Astrocyte of the hippocampus (primary cell): ENCODE measurements around the gene ANKRD11.
"Not testable (repeated sequence)": the region's sequence is repeated elsewhere in the genome, so short reads cannot be mapped to it uniquely, and the experiment has no call there.

ENCODE experiments used
- DNase-seq: peaks from one replicate; pipeline ENCODE4 v3.0.0; 2011; ENCODE audit warnings: low read depth, low spot score

ANKRD11 gene

DNA sequence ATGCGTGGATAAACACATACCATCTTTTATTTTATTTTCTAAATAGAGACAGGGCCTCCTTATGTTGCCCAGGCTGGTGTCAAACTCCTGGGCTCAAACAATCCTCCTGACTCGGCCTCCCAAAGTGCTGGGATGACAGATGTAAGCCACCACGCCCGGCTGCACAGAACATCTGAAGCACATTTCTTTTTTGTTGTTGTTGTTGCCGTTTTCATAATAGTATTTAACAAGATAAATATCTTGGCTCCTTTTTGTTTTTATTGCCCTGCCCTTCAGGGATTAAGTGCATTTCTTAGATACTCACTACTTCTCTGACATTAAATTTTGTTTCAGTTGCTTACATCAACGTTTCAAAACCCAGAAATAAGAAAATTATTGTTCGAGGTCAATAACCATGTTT, 37.4 kb downstream of the ANKRD11 start:
- no peak for DNase-seq

DNA sequence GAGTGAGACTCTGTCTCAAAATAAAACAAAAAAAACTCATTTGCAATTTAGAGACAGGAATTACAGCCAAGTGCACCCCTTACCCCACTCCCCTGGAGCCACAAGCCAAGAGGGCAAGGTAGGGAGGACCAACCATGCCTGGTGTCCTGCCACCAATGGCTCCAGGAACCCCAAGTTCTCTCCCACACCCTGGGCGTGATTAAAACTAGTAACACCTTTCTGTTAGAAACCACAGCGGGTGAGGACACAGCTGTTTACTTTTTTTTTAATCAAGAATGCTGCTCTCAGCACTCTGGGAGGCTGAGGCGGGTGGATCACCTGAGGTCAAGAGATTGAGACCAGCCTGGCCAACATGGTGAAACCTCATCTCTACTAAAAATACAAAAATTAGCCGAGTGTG, 38.1 kb downstream of the ANKRD11 start:
- DNase-seq: no peak

DNA sequence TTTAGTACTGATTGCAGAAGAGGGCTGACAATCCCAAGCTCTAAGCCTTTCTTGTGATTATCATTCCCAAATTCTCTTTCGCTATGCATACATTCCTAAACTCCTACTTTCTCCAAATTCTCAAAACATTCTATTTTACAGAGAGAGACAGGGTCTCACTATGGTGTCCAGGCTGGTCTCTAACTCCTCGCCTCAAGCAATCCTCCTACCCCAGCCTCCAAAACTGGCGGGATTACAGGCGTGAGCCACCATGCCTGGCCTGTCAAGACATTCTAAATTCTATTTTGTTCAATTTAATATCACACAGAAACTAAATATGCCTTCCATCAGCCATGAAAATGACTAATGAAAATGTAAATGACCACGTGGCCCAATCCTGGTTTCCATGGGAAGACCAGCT, 39.8 kb downstream of the ANKRD11 start:
- DNase-seq: no peak

DNA sequence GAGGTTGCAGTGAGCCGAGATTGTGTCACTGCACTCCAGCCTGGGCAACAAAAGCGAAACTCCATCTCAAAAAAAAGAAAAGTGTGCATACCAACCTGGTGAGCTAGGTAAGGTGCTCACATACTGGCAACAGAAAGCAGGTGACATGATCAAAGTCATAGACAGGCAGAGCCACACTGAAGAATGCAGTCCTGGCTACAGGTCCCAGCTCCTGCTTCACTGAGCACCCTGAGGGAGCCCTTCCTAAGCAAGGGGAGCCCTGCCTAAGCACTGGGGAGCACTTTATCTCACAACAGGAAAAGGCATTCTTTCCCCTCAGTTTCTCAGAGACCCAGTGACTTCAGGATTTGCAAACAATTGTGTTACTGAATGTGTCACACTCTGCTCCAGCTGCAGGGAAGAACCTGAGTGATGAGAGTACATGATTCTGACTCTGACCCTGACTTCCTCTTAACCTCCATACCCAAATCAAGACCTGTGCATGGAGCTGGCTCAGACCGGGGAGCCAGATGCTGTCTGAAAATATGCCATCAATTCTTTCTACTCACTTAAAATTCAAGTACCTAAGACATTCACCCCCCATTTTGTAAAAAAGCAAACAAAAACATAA, 40.5 kb downstream of the ANKRD11 start:
- no peak for DNase-seq

DNA sequence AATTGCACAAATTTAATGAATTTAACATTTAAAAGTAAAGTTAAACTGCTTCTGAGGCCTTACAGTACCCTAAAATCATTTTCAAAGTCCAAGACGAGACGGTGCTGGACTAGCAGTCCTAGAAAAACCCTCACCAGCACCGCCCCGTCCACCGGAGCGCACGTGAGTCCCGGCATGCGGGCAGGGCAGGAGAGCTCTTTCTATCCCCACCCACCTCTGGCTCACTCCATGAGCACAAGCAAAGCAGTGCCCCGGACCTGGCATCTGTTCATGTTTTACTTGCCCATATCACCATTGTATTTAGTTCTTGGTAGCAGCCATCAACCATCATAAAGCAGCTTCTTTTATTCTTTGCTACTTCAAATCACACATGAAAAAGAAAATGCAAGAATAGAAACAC, 41.7 kb downstream of the ANKRD11 start:
- DNase-seq: no peak

DNA sequence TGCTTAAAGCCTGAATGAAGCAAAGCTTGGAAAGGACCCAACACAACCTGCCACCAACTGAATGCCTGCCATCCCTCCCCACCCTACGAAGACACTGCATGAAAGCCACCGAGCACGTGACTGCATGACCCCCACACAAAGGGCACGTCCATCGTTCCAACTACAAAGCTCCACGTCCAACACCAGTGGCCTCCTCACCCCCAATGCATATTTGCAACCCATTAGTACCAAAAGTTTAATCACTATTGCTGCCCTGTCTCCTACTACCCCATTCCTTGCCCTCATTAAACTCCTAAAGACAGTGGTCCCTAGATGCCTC, 43.4 kb downstream of the ANKRD11 start:
- no peak for DNase-seq

DNA sequence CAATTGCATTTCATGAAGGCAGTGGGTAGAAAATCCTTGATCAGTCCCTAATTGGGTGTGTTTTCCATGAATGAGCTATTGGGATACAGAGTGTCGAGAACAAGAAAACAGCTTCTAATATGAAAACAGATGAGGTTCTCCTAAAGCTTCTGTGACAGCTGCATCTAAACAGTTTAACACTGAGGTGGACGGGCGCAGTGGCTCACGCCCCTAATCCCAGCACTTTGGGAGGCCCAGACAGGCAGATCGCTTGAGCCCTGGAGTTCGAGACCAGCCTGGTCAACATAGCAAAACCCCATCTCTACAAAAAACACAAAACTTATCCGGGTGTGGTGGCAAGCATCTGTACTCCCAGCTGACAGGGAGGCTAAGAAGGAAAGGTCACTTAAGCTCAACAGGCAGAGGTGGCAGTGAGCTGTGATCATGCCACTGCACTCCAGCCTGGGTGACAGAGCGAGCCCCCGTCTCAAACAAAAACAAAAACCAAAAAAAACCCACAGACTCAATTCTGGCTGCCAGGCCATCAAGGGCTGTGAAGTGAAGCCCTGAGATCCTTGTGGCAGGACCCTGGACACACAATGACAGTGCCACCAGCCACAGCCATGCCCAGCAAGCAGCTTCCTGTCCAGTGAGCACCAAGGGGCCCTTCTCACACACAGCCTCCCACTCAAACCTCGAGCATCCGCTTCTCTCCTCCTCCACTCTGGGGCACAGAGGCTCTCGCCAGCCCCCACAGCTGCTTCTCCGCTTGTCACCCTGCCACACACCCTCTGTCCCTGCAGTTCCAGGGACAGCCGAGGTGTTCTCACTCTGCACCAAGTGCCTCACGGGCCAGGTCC, 44.0 kb downstream of the ANKRD11 start:
- DNase-seq: no peak

DNA sequence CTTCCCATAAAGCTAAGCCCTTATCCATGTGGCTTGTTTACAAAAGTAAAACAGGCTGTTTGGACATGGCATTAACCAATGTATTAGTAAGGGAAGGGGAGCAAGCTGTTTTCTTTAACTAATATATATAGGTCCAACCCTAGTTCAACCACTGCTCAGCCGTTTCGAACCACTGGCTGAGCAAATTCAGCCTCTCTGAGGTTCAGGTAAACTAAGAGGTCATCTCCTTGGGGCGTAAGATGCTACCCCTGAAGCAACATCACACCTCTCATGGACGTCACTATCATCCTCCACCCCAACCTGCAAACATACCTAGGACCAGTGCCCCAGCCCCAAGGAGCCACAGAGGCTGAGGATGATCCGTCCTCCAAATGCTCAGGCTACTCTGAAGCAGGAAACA, 45.2 kb downstream of the ANKRD11 start:
- no peak for DNase-seq

DNA sequence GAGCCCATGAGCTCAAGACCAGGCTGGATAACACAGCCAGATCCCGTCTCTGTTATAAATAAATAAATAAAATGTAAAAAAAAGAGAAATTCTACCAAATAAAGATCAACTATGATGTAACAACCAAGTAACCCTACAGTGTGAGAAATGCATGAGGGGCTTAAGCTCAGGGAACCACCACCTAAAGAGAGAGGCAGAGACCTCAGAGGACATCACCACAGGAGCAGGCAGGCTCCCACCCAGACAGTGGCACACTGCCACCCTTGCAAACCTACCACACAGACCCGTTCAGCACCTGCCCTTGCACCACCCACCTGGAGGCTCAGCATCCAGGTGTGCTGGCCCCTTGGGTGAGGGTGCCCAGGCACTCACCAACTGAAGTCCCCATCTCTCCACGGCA, 45.6 kb downstream of the ANKRD11 start:
- DNase-seq: no peak

DNA sequence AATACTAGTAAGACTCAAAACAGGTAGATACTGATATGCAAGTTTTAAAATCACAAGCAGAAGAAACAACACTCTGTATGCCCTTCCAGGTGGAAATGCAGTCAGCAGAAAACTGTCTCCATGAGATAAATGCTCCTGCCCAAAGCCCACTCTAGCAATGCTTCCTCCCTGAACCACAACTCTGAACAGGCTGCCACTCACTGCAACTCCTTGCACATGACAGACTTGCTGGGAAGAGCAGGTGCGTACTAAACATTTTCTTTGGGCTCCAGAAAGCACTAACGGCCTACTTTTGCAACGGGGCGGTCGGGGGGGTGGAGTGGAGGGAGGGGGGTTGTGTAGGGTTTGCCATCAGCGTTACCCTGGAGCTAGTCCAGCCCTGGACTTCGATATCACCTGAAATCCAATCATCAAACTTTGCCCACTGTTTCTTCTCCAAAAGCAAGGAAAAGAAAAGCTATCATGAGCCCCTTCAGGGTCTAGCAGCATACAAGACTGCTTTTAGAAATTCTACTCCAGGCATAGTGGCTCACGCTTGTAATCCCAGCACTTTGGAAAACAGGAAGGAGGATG, 46.1 kb downstream of the ANKRD11 start:
- no peak for DNase-seq

DNA sequence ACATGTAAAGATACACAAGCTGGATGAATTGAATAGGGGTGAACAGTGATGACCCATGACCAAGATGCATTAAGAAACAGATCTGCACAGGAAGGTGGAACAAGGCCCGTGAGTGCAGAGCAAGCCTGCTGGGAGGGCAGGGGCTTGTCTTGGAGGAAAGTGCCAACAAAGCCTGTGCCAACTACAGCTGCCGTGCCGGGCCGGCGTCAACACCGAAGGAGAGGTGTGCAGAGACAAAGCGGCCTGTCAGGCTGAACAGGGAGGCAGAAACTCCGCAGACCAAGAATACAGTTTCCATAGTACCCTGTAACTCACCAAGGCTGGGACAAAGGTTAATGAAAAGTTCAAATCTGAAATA, 46.7 kb downstream of the ANKRD11 start:
- no peak for DNase-seq

DNA sequence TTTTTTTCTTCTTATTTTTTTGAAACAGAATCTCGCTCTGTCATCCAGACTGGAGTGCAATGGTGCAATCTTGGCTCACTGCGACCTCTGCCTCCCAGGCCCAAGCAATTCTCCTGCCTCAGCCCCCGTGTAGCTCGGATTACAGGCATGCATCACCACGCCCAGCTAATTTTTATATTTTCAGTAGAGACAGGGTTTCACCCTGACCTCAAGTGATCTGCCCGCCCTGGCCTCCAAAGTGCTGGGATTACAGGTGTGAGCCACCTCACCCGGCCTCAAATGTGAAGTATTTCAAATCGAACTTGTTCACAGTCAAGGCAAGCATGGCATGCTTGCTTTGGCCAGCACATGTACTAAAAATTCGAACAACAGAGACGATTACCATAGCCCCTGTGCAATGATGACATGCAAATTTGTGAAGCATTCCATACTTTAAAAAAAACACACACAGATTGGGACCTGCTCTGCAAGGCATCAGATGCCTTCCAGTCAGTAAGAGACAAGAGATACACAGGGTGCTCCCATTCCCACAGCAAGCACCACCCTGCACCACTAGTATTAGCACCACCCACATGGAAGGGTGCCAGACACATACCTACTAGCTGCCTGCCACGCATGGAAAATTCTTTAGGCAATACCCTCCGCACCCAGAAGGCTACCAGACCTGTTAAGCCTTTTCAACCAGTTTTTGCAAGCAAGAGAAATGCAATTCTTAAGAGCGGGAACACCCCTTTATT, 47.2 kb downstream of the ANKRD11 start:
- peak; percentile 78 for DNase-seq

DNA sequence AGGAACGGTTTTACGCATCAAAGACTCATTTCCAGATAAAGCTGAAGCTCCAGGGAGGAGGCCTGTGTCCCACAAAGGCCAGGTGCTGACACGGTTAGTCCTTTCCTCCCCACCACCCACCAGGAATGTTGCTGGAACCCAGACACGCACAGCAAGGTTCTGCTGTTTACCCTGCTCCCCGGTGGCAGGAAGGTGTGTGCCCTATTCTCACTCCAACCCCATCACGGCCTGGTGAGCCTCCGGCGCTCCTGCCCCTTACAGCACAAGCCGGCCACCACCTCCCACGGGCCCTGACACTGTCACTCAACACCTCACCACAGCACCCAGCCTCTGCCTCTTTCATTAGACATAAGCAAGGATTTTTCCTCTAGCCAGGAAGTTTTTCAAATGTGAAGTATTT, 47.8 kb downstream of the ANKRD11 start:
- no peak for DNase-seq

DNA sequence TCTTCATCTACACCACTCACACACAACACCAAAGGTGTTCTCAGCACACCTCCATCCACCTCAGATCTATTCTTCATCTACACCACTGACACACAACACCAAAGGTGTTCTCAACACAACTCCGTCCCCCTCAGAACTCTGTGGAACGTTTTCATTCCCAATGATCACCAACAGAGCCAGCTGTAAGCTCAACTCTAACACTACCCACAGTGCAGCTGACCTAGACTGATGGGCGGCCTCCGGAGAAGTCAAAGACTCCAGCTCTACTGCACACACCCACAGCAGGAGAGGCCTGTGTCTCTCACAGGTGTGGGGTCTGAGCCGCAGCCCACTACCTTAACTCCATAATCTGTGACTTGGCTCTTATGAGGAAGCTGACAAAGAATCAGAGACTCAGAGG, 50.7 kb downstream of the ANKRD11 start:
- no peak for DNase-seq

DNA sequence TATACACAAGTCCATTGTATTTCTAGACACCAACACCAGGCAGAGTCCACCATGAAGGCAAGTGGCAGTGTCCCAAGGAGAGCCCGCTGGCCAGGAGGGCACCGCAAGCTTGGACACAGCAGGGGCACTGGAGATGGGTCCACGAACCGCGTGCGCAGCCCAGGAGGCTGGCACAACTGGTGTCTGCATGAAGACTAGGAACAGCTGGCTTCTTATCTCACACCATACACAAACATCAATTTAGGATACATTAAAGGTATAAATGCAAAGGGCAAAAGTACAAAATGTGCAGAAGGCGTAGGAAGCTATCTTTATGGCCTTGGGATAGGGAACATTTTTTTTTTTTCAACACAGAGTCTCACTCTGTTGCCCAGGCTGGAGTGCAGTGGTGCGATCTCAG, 52.4 kb downstream of the ANKRD11 start:
- DNase-seq: no peak

DNA sequence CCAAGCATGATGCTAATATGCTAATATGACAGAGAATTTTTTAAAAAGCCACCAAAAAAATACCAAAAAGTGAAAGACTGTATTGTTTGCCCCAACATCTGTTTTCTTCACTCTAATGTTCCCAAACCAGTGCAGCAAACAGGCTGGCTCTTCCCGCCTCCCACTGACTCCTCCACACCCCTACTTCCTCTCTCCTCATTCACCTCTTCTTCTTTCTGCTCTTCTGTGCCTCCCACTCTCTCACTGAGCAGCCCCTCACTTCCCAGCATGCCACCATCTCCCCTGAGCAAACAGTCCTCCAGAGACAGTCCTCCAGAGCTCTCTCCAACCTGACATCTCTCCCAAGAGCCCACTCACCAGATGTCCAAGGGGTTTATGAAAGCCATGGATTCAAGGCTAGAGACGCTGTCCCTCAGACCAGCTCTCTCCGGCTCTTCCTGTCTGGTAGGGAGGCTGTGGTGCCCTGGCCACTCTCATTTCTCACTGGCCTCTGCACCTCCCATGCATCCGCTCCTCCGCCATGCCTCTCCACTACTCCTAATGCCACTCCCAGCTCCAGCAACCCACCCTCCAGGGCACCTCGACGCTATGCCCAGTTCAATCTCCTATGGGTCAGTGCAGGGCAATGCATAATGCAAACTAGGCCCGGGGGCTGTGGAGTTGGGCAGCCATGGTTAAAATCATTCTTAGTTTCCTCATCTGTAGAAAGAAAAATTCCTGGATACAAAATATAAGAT, 52.9 kb downstream of the ANKRD11 start:
- DNase-seq: no peak

DNA sequence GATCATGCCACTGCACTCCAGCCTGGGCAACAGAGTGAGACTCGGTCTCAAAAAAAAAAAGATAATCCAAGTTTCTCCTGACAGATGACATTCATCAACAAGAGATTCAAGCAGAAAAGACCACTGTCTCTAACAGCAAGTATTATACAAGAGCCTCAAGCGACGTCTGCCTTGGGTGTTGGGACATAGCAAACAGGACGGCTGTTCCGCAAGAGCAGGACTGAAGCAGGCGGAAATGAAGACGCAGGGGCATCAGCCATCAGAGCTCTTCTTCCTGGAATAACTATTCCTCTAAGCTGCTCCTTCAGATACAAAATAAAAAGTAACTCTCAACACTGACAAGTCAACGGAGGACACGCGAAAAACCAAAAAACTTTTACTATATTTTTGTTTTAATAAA, 54.0 kb downstream of the ANKRD11 start:
- DNase-seq: no peak

DNA sequence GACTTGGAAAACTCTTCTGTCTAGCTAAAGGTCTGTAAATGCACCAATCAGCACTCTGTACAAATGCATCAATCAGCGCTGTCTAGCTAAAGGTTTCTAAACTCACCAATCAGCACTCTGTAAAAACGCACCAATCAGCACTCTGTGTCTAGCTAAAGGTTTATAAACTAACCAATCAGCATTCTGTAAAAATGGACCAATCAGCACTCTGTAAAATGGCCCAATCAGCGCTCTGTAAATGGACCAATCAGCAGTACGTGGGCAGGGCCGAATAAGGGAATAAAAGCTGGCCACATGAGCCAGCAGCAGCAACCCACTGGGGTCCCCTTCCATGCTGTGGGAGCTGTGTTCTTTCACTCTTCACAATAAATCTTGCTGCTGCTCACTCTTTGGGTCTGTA, 55.3 kb downstream of the ANKRD11 start:
- DNase-seq: not testable (repeated sequence)

DNA sequence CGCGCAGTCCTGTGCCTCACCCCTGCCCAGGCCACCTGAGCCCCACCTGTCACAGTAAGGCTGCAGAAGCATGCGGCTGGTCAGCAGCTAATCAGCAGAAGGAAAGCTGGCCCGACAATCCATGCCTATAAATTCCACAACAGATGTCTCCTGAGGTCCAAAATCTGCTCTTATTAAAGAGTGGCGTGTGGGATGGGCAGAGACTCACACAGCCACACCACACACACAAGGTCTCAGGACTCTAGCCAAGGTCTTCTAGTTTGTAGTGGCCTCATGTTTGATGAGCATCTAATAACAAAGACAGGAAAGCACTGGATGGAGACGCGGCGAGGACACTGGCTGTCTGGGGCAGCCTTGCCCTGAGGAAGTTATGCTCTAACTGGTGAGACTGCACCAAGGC, 55.9 kb downstream of the ANKRD11 start:
- no peak for DNase-seq

DNA sequence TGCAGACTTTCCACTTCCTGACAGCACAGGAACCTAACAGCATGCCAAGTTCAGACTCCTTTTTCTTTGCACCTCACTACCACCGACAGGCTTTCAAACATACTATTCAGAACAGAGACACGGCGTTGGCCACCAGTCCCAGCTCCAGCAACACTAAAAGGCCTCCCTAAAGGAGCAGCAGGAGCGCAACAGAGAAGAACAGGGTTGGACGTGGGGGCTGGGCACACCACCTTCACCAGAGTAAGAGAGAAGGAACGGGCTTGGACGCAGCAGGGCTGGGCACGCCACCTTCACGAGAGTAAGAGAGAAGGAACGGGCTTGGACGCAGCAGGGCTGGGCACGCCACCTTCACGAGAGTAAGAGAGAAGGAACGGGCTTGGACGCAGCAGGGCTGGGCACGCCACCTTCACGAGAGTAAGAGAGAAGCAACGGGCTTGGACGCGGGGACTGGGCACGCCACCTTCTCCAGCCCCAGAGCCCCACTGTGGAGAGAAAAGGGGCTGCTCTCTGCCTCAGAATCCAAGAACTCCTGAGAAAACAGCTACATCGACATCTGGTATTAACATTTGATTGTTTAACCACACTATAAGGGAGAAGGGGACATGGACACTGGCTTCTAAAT, 56.9 kb downstream of the ANKRD11 start:
- not testable (repeated sequence) for DNase-seq

DNA sequence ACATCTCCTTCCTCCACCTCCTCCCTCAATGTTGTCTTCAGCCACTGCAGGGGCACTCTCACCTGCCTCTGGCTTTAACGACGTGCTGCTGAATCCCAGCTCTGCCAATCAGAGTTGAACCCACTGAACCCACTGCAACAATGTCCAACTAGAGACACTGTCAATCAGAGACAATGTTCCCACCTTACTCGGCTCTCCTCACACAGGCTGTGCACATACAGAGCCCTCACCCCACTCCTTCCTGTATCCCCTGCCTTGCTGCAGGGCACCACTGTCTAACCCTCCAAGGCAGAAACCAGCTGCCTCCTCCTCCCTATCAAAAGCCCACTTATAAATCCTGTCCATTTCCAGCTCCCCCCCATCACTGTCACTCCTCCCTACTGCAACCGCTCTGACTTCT, 58.7 kb downstream of the ANKRD11 start:
- DNase-seq: no peak

DNA sequence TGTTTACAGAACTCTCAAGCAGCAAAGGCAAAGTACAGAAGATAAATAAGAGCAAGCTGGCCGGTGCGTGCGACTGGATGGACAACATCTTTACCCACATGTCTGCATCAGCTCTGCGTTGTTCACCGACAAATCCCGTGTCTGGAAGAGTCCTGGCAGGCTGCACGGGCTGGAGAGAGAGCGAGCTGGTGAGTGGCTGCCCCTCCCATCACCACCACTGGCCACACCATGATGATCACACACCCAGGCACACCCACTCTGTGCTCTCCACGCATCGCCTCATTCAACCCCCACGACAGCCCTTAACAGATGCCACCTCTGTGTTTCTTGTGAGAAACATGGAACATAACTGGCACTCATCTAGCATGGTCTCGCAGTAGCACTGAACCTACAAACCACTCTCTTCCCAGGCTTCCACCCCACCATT, 59.2 kb downstream of the ANKRD11 start:
- no peak for DNase-seq
